IMR-90 (cell line): ENCODE data around the gene PHAX. TPM values are rescaled to one million over a fixed set of nuclear protein-coding genes. Genes with fewer than 3 reads are reported as not detected.

ENCODE experiments used
- ATAC-seq: fragments of 200-7000 bp; cut with Tn5 transposase; 2 replicates; pipeline ENCODE4 v1.9.1; 2020; ENCODE audit warnings: low read depth, mild to moderate bottlenecking, moderate library complexity
- BruUV-seq: library from RNA; stranded (reverse); fragments of 400-500 nt; replicated peaks from 2 replicates; lab custom pipeline; 2021; lab: Mats Ljungman, UMichigan
- CTCF ChIA-PET: fragments of 300-600 bp; formaldehyde crosslinking; extraction: SDS; loops from one replicate; lab custom pipeline; 2021; ENCODE audit warnings: antibody characterized with exemption; lab: Yijun Ruan, JAX
- POLR2A ChIA-PET: fragments of 300-600 bp; sonication (Branson Sonifier 250); formaldehyde crosslinking; loops from one replicate; lab custom pipeline; 2022; ENCODE audit warnings: antibody characterized with exemption; ENCODE audit not compliant: unreplicated experiment; lab: Charles Lee
- DNase-seq: peaks from one replicate; pipeline ENCODE4 v3.0.0; 2013
- H2AFZ ChIP-seq: replicated peaks from 2 replicates; pipeline ENCODE3; 2013; ENCODE audit warnings: low read length, mild to moderate bottlenecking; ENCODE audit not compliant: poor library complexity
- H2AK5ac ChIP-seq: 2 replicates; pipeline ENCODE4 v1.6.1; 2013; ENCODE audit warnings: low read depth, low read length, inconsistent platforms
- H2AK9ac ChIP-seq: replicated peaks from 2 replicates; pipeline ENCODE3; 2013; ENCODE audit warnings: mild to moderate bottlenecking, low read depth, low read length, moderate library complexity; ENCODE audit not compliant: poor library complexity
- H2BK120ac ChIP-seq: 2 replicates; pipeline ENCODE4 v1.6.1; 2013; ENCODE audit warnings: low read depth, low read length, inconsistent platforms
- H2BK15ac ChIP-seq: 3 replicates; pipeline ENCODE4 v1.6.1; 2013; ENCODE audit warnings: low read depth, low read length, inconsistent platforms
- H2BK20ac ChIP-seq: 2 replicates; pipeline ENCODE4 v1.6.1; 2013; ENCODE audit warnings: low read depth, mild to moderate bottlenecking, inconsistent platforms, low read length, moderate library complexity
- H2BK5ac ChIP-seq: 2 replicates; pipeline ENCODE4 v1.6.1; 2013; ENCODE audit warnings: mild to moderate bottlenecking, low read depth, low read length, inconsistent platforms; ENCODE audit not compliant: poor library complexity, severe bottlenecking
- H3K14ac ChIP-seq: replicated peaks from 2 replicates; pipeline ENCODE4 v1.6.1; 2013; ENCODE audit warnings: low read depth, low read length, inconsistent platforms
- H3K18ac ChIP-seq: 2 replicates; pipeline ENCODE4 v1.6.1; 2013; ENCODE audit warnings: low read depth, low read length, control low read depth
- H3K23ac ChIP-seq: 2 replicates; pipeline ENCODE4 v1.6.1; 2013; ENCODE audit warnings: low read depth, low read length, inconsistent platforms
- H3K27ac ChIP-seq: 2 replicates; pipeline ENCODE4 v1.5.1; 2013; ENCODE audit warnings: mild to moderate bottlenecking, control low read depth, low read length; ENCODE audit not compliant: insufficient read depth
- H3K27me3 ChIP-seq: 2 replicates; pipeline ENCODE4 v1.6.1; 2013; ENCODE audit warnings: low read length; ENCODE audit not compliant: control insufficient read depth, insufficient read depth
- H3K36me3 ChIP-seq: 2 replicates; pipeline ENCODE4 v1.6.1; 2013; ENCODE audit warnings: low read length, mixed read lengths; ENCODE audit not compliant: control insufficient read depth, insufficient read depth
- H3K4ac ChIP-seq: 2 replicates; pipeline ENCODE4 v1.6.1; 2013; ENCODE audit warnings: low read depth, low read length, inconsistent platforms
- H3K4me1 ChIP-seq: 2 replicates; pipeline ENCODE4 v1.6.1; 2013; ENCODE audit warnings: low read length, mixed read lengths; ENCODE audit not compliant: control insufficient read depth, insufficient read depth
- H3K4me2 ChIP-seq: 2 replicates; pipeline ENCODE4 v1.6.1; 2013; ENCODE audit warnings: low read depth, mild to moderate bottlenecking, control low read depth, low read length, moderate library complexity
- H3K4me3 ChIP-seq: 2 replicates; pipeline ENCODE4 v1.5.1; 2013; ENCODE audit warnings: low read depth, mild to moderate bottlenecking, control low read depth, low read length, moderate library complexity; ENCODE audit not compliant: insufficient read depth
- H3K56ac ChIP-seq: 2 replicates; pipeline ENCODE4 v1.6.1; 2013; ENCODE audit warnings: low read length, inconsistent platforms; ENCODE audit not compliant: insufficient read depth; ENCODE audit errors: extremely low read depth
- H3K79me1 ChIP-seq, 2 experiments: 2 replicates each; pipeline ENCODE4 v1.6.1; 2013; ENCODE audit warnings: low read length in 2 of 2, inconsistent platforms in 1 of 2, low read depth in 1 of 2
- H3K9ac ChIP-seq: 2 replicates; pipeline ENCODE4 v1.6.1; 2013; ENCODE audit warnings: low read depth, low read length, control low read depth
- H3K9me1 ChIP-seq: 2 replicates; pipeline ENCODE4 v1.6.1; 2013; ENCODE audit warnings: low read length, inconsistent platforms; ENCODE audit not compliant: insufficient read depth
- H3K9me3 ChIP-seq: 2 replicates; pipeline ENCODE4 v1.6.1; 2013; ENCODE audit warnings: low read length; ENCODE audit not compliant: control insufficient read depth, insufficient read depth
- H4K20me1 ChIP-seq: 2 replicates; pipeline ENCODE4 v1.6.1; 2013; ENCODE audit warnings: low read length, inconsistent platforms; ENCODE audit not compliant: insufficient read depth
- H4K5ac ChIP-seq: 2 replicates; pipeline ENCODE4 v1.6.1; 2013; ENCODE audit warnings: mild to moderate bottlenecking, low read depth, low read length, control low read depth
- H4K8ac ChIP-seq, 2 experiments: 2 replicates each; pipeline ENCODE4 v1.6.1; 2013; ENCODE audit warnings: low read depth in 2 of 2, low read length in 2 of 2, control low read depth in 1 of 2, inconsistent platforms in 1 of 2
- H4K91ac ChIP-seq: 2 replicates; pipeline ENCODE4 v1.6.1; 2013; ENCODE audit warnings: low read depth, low read length, inconsistent platforms; ENCODE audit not compliant: insufficient read depth
- BHLHE40 ChIP-seq: fragments of 150-350 bp; IDR thresholded peaks from 2 replicates; pipeline ENCODE4 v1.6.1; 2016; ENCODE audit warnings: mild to moderate bottlenecking, low read depth, low read length
- CEBPB ChIP-seq: IDR thresholded peaks from 2 replicates; pipeline ENCODE4 v1.6.1; 2012; ENCODE audit warnings: low read depth, low read length, improper control_type of control experiment
- CHD1 ChIP-seq: IDR thresholded peaks from 2 replicates; pipeline ENCODE4 v1.6.1; 2012; ENCODE audit warnings: low read depth, low read length, improper control_type of control experiment
- FOS ChIP-seq: fragments of 150-350 bp; IDR thresholded peaks from 2 replicates; pipeline ENCODE4 v1.6.1; 2016; ENCODE audit warnings: low read depth, low read length
- MAFK ChIP-seq: IDR thresholded peaks from 2 replicates; pipeline ENCODE4 v1.6.1; 2012; ENCODE audit warnings: low read depth, low read length, improper control_type of control experiment
- MAZ ChIP-seq: IDR thresholded peaks from 2 replicates; pipeline ENCODE4 v1.6.1; 2012; ENCODE audit warnings: low read depth, mild to moderate bottlenecking, low read length, improper control_type of control experiment, moderate library complexity, borderline replicate concordance
- MXI1 ChIP-seq: IDR thresholded peaks from 2 replicates; pipeline ENCODE4 v1.6.1; 2012; ENCODE audit warnings: low read depth, mild to moderate bottlenecking, low read length, moderate library complexity, borderline replicate concordance
- NFE2L2 ChIP-seq: fragments of 150-350 bp; IDR thresholded peaks from 2 replicates; pipeline ENCODE4 v1.6.1; 2016; ENCODE audit warnings: low read depth, mild to moderate bottlenecking, low read length
- POLR2A ChIP-seq: IDR thresholded peaks from 2 replicates; pipeline ENCODE4 v1.6.1; 2012; ENCODE audit warnings: mild to moderate bottlenecking, low read depth, low read length
- RAD21 ChIP-seq: IDR thresholded peaks from 2 replicates; pipeline ENCODE4 v1.6.1; 2012; ENCODE audit warnings: low read length, improper control_type of control experiment
- RCOR1 ChIP-seq: IDR thresholded peaks from 2 replicates; pipeline ENCODE4 v1.6.1; 2012; ENCODE audit warnings: mild to moderate bottlenecking, low read length, improper control_type of control experiment; ENCODE audit not compliant: insufficient replicate concordance
- RFX5 ChIP-seq: IDR thresholded peaks from 2 replicates; pipeline ENCODE4 v1.8.0; 2012; ENCODE audit warnings: low read depth, mild to moderate bottlenecking, low read length, moderate library complexity
- SMC3 ChIP-seq: fragments of 150-350 bp; IDR thresholded peaks from 2 replicates; pipeline ENCODE4 v1.6.1; 2016; ENCODE audit warnings: low read depth, mild to moderate bottlenecking, antibody characterized with exemption, low read length, moderate library complexity
- WGBS, 2 experiments: methylation state at CpG; one replicate each; pipeline versions ENCODE4 v1.1.5 to v1.1.7; 2013; ENCODE audit warnings: missing lambda C conversion rate in 2 of 2; ENCODE audit not compliant: insufficient read length in 1 of 2; ENCODE audit errors: extremely low coverage in 2 of 2; 5-methylcytosine and 5-hydroxymethylcytosine counted together
- dilution Hi-C: fragments of 300-500 bp; cut with HindIII; formaldehyde crosslinking; loops from one replicate; pipeline ENCODE4 v1.14.3; 2018; ENCODE audit warnings: low sequenced_read_pairs; ENCODE audit not compliant: unreplicated experiment
- in situ Hi-C: fragments of 300-500 bp; cut with MboI; formaldehyde crosslinking; loops from 3 replicates; pipeline ENCODE4 v1.14.3; 2019; ENCODE audit warnings: low sequenced_read_pairs, inconsistent platforms, mixed read lengths
- intact Hi-C: fragments of 100-400 bp; cut with micrococcal nuclease; formaldehyde crosslinking; loops from 2 replicates; pipeline ENCODE4 v1.10.0; 2022
- polyA plus RNA-seq, 3 experiments: library from polyadenylated mRNA; depleted of rRNA; stranded (reverse); fragments of >200 nt; gene quantifications; 2 replicates each; pipeline ENCODE4 v1.2.3, GENCODE V29; 2012; ENCODE audit warnings: low replicate concordance in 1 of 3
- total RNA-seq: library from RNA; depleted of rRNA; stranded (reverse); fragments of >200 nt; gene quantifications from 2 replicates; pipeline ENCODE4 v1.2.3, GENCODE V29; 2012
- TF ChIP-seq, protein P1 (sequence below): conservative IDR thresholded peaks from 2 replicates; pipeline ENCODE4 v1.5.1; 2012; ENCODE audit warnings: mild to moderate bottlenecking, low read depth, low read length, improper control_type of control experiment
- TF ChIP-seq, protein P2 (sequence below): fragments of 150-350 bp; IDR thresholded peaks from 2 replicates; pipeline ENCODE4 v1.6.1; 2017; ENCODE audit warnings: mild to moderate bottlenecking, antibody characterized with exemption, low read length, low read depth
- TF ChIP-seq, protein P3 (sequence below): fragments of 150-350 bp; IDR thresholded peaks from 2 replicates; pipeline ENCODE4 v1.6.1; 2016; ENCODE audit warnings: low read depth, mild to moderate bottlenecking, low read length, moderate library complexity, borderline replicate concordance

The PHAX gene
- total and polyA plus RNA-seq, 2 of the 4 experiments (the other 2 are of a cell fraction), result 32.5 to 46.4 TPM

DNA sequence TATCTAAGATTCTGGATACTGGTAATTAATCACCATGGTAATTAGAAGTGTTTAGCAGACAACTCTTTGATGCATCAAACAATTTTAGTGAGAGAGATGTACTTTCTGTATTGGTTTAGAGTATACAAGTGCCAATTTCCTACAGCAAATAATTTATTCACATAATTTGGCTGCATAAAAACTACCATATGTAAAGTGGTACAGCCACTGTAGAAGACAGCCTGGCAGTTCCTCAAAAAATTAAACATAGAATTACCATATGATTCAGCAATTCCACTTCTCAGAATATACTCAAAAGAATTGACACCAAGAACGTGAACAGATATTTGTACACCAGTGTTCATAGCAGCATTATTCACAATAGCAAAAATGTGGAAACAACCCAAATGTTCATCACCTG lies 36.2 kb downstream of the PHAX start:
- dilution Hi-C loops, result no loop called here
- Histone ChIP-seq H3K23ac (no peak overlapping the region), H3K4me2 (no peak overlapping the region), H2AFZ (no peak overlapping the region), H3K4me1 (no peaks in the 10 kb centered on the region), H4K91ac (no peak overlapping the region), H2AK5ac (no peak overlapping the region), H3K79me1 (no peaks in the 10 kb centered on the region), H3K4ac (no peak overlapping the region), H3K14ac (no peak overlapping the region), H3K9ac (no peak overlapping the region), H4K8ac (no peak overlapping the region), H4K5ac (no peak overlapping the region), H3K56ac (no peak overlapping the region), H3K9me3 (no peaks in the 10 kb centered on the region), H3K4me3 (no peak overlapping the region), H2AK9ac (no peak overlapping the region), H4K20me1 (no peaks in the 10 kb centered on the region), H2BK15ac (no peak overlapping the region), H3K9me1 (no peaks in the 10 kb centered on the region), H2BK20ac (no peak overlapping the region), H3K18ac (no peak overlapping the region), H3K27ac (no peak overlapping the region), H2BK5ac (no peak overlapping the region), H2BK120ac (no peak overlapping the region), H3K27me3 (no peaks in the 10 kb centered on the region), H3K36me3 (no peaks in the 10 kb centered on the region)
- TF ChIP-seq POLR2A (no peak), RAD21 (no peak), BHLHE40 (no peak), SMC3 (no peak), CHD1 (no peak), CEBPB (no peak), MAFK (no peak), MAZ (no peak), RFX5 (no peak), NFE2L2 (no peak), RCOR1 (no peak), FOS (no peak), MXI1 (no peak)
- TF ChIP-seq, protein P1, sequence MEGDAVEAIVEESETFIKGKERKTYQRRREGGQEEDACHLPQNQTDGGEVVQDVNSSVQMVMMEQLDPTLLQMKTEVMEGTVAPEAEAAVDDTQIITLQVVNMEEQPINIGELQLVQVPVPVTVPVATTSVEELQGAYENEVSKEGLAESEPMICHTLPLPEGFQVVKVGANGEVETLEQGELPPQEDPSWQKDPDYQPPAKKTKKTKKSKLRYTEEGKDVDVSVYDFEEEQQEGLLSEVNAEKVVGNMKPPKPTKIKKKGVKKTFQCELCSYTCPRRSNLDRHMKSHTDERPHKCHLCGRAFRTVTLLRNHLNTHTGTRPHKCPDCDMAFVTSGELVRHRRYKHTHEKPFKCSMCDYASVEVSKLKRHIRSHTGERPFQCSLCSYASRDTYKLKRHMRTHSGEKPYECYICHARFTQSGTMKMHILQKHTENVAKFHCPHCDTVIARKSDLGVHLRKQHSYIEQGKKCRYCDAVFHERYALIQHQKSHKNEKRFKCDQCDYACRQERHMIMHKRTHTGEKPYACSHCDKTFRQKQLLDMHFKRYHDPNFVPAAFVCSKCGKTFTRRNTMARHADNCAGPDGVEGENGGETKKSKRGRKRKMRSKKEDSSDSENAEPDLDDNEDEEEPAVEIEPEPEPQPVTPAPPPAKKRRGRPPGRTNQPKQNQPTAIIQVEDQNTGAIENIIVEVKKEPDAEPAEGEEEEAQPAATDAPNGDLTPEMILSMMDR, result no peak
- TF ChIP-seq, protein P2, sequence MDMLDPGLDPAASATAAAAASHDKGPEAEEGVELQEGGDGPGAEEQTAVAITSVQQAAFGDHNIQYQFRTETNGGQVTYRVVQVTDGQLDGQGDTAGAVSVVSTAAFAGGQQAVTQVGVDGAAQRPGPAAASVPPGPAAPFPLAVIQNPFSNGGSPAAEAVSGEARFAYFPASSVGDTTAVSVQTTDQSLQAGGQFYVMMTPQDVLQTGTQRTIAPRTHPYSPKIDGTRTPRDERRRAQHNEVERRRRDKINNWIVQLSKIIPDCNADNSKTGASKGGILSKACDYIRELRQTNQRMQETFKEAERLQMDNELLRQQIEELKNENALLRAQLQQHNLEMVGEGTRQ, result no peak
- TF ChIP-seq, protein P3, sequence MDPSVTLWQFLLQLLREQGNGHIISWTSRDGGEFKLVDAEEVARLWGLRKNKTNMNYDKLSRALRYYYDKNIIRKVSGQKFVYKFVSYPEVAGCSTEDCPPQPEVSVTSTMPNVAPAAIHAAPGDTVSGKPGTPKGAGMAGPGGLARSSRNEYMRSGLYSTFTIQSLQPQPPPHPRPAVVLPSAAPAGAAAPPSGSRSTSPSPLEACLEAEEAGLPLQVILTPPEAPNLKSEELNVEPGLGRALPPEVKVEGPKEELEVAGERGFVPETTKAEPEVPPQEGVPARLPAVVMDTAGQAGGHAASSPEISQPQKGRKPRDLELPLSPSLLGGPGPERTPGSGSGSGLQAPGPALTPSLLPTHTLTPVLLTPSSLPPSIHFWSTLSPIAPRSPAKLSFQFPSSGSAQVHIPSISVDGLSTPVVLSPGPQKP, result no peak
- BruUV-seq, result no TSS peak
- no CpG with 5 or more reads among the region's 1 CpG for WGBS, 2 experiments
- in situ Hi-C loops, result no loop called here
- ChIA-PET CTCF (no interaction called here), POLR2A (no interaction called here)
- intact Hi-C loops, result no loop called here
- ATAC-seq (no peak), DNase-seq (no peak)
